ENCODE measurements around the gene HHAT.

DNA sequence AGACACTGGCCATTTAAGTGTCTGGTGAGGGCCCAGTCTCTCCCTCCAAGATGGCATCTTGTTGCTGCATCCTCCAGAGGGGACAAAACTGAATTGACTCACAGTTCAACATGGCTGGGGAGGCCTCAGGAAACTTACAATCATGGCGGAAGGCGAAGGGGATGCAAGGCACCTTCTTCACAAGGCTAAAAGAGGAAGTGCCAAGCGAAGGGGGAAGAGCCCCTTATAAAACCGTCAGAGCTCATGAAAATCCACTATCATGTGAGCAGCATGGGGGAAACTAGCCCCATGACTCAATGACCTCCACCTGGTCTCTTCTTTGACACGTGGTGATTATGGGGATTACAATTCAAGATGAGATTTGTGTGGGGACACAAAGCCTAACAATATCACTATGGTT is 280.1 kb downstream of the HHAT start:
- TF ChIP-seq, protein P1, sequence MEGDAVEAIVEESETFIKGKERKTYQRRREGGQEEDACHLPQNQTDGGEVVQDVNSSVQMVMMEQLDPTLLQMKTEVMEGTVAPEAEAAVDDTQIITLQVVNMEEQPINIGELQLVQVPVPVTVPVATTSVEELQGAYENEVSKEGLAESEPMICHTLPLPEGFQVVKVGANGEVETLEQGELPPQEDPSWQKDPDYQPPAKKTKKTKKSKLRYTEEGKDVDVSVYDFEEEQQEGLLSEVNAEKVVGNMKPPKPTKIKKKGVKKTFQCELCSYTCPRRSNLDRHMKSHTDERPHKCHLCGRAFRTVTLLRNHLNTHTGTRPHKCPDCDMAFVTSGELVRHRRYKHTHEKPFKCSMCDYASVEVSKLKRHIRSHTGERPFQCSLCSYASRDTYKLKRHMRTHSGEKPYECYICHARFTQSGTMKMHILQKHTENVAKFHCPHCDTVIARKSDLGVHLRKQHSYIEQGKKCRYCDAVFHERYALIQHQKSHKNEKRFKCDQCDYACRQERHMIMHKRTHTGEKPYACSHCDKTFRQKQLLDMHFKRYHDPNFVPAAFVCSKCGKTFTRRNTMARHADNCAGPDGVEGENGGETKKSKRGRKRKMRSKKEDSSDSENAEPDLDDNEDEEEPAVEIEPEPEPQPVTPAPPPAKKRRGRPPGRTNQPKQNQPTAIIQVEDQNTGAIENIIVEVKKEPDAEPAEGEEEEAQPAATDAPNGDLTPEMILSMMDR (IDR thresholded peaks at IDR 0.05) = no peak
- TF ChIP-seq EP300 (IDR thresholded peaks at IDR 0.05) (no peak), POLR2A (IDR thresholded peaks at IDR 0.05; ENCODE audit: low read depth) (no peak)

Measured in esophagus muscularis mucosa (tissue), 4 donors.